IMR-90 (cell line): ENCODE data around the gene EHBP1L1. TPM values are rescaled to one million over a fixed set of nuclear protein-coding genes. Genes with fewer than 3 reads are reported as not detected.

ENCODE experiments used
- ATAC-seq: fragments of 200-7000 bp; cut with Tn5 transposase; 2 replicates; pipeline ENCODE4 v1.9.1; 2020; ENCODE audit warnings: low read depth, mild to moderate bottlenecking, moderate library complexity
- BruUV-seq: library from RNA; stranded (reverse); fragments of 400-500 nt; replicated peaks from 2 replicates; lab custom pipeline; 2021; lab: Mats Ljungman, UMichigan
- CTCF ChIA-PET: fragments of 300-600 bp; formaldehyde crosslinking; extraction: SDS; loops from one replicate; lab custom pipeline; 2021; ENCODE audit warnings: antibody characterized with exemption; lab: Yijun Ruan, JAX
- POLR2A ChIA-PET: fragments of 300-600 bp; sonication (Branson Sonifier 250); formaldehyde crosslinking; loops from one replicate; lab custom pipeline; 2022; ENCODE audit warnings: antibody characterized with exemption; ENCODE audit not compliant: unreplicated experiment; lab: Charles Lee
- DNase-seq: peaks from one replicate; pipeline ENCODE4 v3.0.0; 2013
- H2AFZ ChIP-seq: replicated peaks from 2 replicates; pipeline ENCODE3; 2013; ENCODE audit warnings: low read length, mild to moderate bottlenecking; ENCODE audit not compliant: poor library complexity
- H2AK5ac ChIP-seq: 2 replicates; pipeline ENCODE4 v1.6.1; 2013; ENCODE audit warnings: low read depth, low read length, inconsistent platforms
- H2AK9ac ChIP-seq: replicated peaks from 2 replicates; pipeline ENCODE3; 2013; ENCODE audit warnings: mild to moderate bottlenecking, low read depth, low read length, moderate library complexity; ENCODE audit not compliant: poor library complexity
- H2BK120ac ChIP-seq: 2 replicates; pipeline ENCODE4 v1.6.1; 2013; ENCODE audit warnings: low read depth, low read length, inconsistent platforms
- H2BK15ac ChIP-seq: 3 replicates; pipeline ENCODE4 v1.6.1; 2013; ENCODE audit warnings: low read depth, low read length, inconsistent platforms
- H2BK20ac ChIP-seq: 2 replicates; pipeline ENCODE4 v1.6.1; 2013; ENCODE audit warnings: low read depth, mild to moderate bottlenecking, inconsistent platforms, low read length, moderate library complexity
- H2BK5ac ChIP-seq: 2 replicates; pipeline ENCODE4 v1.6.1; 2013; ENCODE audit warnings: mild to moderate bottlenecking, low read depth, low read length, inconsistent platforms; ENCODE audit not compliant: poor library complexity, severe bottlenecking
- H3K14ac ChIP-seq: replicated peaks from 2 replicates; pipeline ENCODE4 v1.6.1; 2013; ENCODE audit warnings: low read depth, low read length, inconsistent platforms
- H3K18ac ChIP-seq: 2 replicates; pipeline ENCODE4 v1.6.1; 2013; ENCODE audit warnings: low read depth, low read length, control low read depth
- H3K23ac ChIP-seq: 2 replicates; pipeline ENCODE4 v1.6.1; 2013; ENCODE audit warnings: low read depth, low read length, inconsistent platforms
- H3K27ac ChIP-seq: 2 replicates; pipeline ENCODE4 v1.5.1; 2013; ENCODE audit warnings: mild to moderate bottlenecking, control low read depth, low read length; ENCODE audit not compliant: insufficient read depth
- H3K27me3 ChIP-seq: 2 replicates; pipeline ENCODE4 v1.6.1; 2013; ENCODE audit warnings: low read length; ENCODE audit not compliant: control insufficient read depth, insufficient read depth
- H3K36me3 ChIP-seq: 2 replicates; pipeline ENCODE4 v1.6.1; 2013; ENCODE audit warnings: low read length, mixed read lengths; ENCODE audit not compliant: control insufficient read depth, insufficient read depth
- H3K4ac ChIP-seq: 2 replicates; pipeline ENCODE4 v1.6.1; 2013; ENCODE audit warnings: low read depth, low read length, inconsistent platforms
- H3K4me1 ChIP-seq: 2 replicates; pipeline ENCODE4 v1.6.1; 2013; ENCODE audit warnings: low read length, mixed read lengths; ENCODE audit not compliant: control insufficient read depth, insufficient read depth
- H3K4me2 ChIP-seq: 2 replicates; pipeline ENCODE4 v1.6.1; 2013; ENCODE audit warnings: low read depth, mild to moderate bottlenecking, control low read depth, low read length, moderate library complexity
- H3K4me3 ChIP-seq: 2 replicates; pipeline ENCODE4 v1.5.1; 2013; ENCODE audit warnings: low read depth, mild to moderate bottlenecking, control low read depth, low read length, moderate library complexity; ENCODE audit not compliant: insufficient read depth
- H3K56ac ChIP-seq: 2 replicates; pipeline ENCODE4 v1.6.1; 2013; ENCODE audit warnings: low read length, inconsistent platforms; ENCODE audit not compliant: insufficient read depth; ENCODE audit errors: extremely low read depth
- H3K79me1 ChIP-seq, 2 experiments: 2 replicates each; pipeline ENCODE4 v1.6.1; 2013; ENCODE audit warnings: low read length in 2 of 2, inconsistent platforms in 1 of 2, low read depth in 1 of 2
- H3K9ac ChIP-seq: 2 replicates; pipeline ENCODE4 v1.6.1; 2013; ENCODE audit warnings: low read depth, low read length, control low read depth
- H3K9me1 ChIP-seq: 2 replicates; pipeline ENCODE4 v1.6.1; 2013; ENCODE audit warnings: low read length, inconsistent platforms; ENCODE audit not compliant: insufficient read depth
- H3K9me3 ChIP-seq: 2 replicates; pipeline ENCODE4 v1.6.1; 2013; ENCODE audit warnings: low read length; ENCODE audit not compliant: control insufficient read depth, insufficient read depth
- H4K20me1 ChIP-seq: 2 replicates; pipeline ENCODE4 v1.6.1; 2013; ENCODE audit warnings: low read length, inconsistent platforms; ENCODE audit not compliant: insufficient read depth
- H4K5ac ChIP-seq: 2 replicates; pipeline ENCODE4 v1.6.1; 2013; ENCODE audit warnings: mild to moderate bottlenecking, low read depth, low read length, control low read depth
- H4K8ac ChIP-seq, 2 experiments: 2 replicates each; pipeline ENCODE4 v1.6.1; 2013; ENCODE audit warnings: low read depth in 2 of 2, low read length in 2 of 2, control low read depth in 1 of 2, inconsistent platforms in 1 of 2
- H4K91ac ChIP-seq: 2 replicates; pipeline ENCODE4 v1.6.1; 2013; ENCODE audit warnings: low read depth, low read length, inconsistent platforms; ENCODE audit not compliant: insufficient read depth
- CEBPB ChIP-seq: IDR thresholded peaks from 2 replicates; pipeline ENCODE4 v1.6.1; 2012; ENCODE audit warnings: low read depth, low read length, improper control_type of control experiment
- CHD1 ChIP-seq: IDR thresholded peaks from 2 replicates; pipeline ENCODE4 v1.6.1; 2012; ENCODE audit warnings: low read depth, low read length, improper control_type of control experiment
- ELK1 ChIP-seq: fragments of 150-350 bp; IDR thresholded peaks from 2 replicates; pipeline ENCODE4 v1.6.1; 2016; ENCODE audit warnings: low read depth, mild to moderate bottlenecking, low read length, moderate library complexity, borderline replicate concordance
- FOS ChIP-seq: fragments of 150-350 bp; IDR thresholded peaks from 2 replicates; pipeline ENCODE4 v1.6.1; 2016; ENCODE audit warnings: low read depth, low read length
- MAFK ChIP-seq: IDR thresholded peaks from 2 replicates; pipeline ENCODE4 v1.6.1; 2012; ENCODE audit warnings: low read depth, low read length, improper control_type of control experiment
- MAZ ChIP-seq: IDR thresholded peaks from 2 replicates; pipeline ENCODE4 v1.6.1; 2012; ENCODE audit warnings: low read depth, mild to moderate bottlenecking, low read length, improper control_type of control experiment, moderate library complexity, borderline replicate concordance
- NFE2L2 ChIP-seq: fragments of 150-350 bp; IDR thresholded peaks from 2 replicates; pipeline ENCODE4 v1.6.1; 2016; ENCODE audit warnings: low read depth, mild to moderate bottlenecking, low read length
- RAD21 ChIP-seq: IDR thresholded peaks from 2 replicates; pipeline ENCODE4 v1.6.1; 2012; ENCODE audit warnings: low read length, improper control_type of control experiment
- RCOR1 ChIP-seq: IDR thresholded peaks from 2 replicates; pipeline ENCODE4 v1.6.1; 2012; ENCODE audit warnings: mild to moderate bottlenecking, low read length, improper control_type of control experiment; ENCODE audit not compliant: insufficient replicate concordance
- RFX5 ChIP-seq: IDR thresholded peaks from 2 replicates; pipeline ENCODE4 v1.8.0; 2012; ENCODE audit warnings: low read depth, mild to moderate bottlenecking, low read length, moderate library complexity
- SMC3 ChIP-seq: fragments of 150-350 bp; IDR thresholded peaks from 2 replicates; pipeline ENCODE4 v1.6.1; 2016; ENCODE audit warnings: low read depth, mild to moderate bottlenecking, antibody characterized with exemption, low read length, moderate library complexity
- USF2 ChIP-seq: fragments of 150-350 bp; IDR thresholded peaks from 2 replicates; pipeline ENCODE4 v1.6.1; 2017; ENCODE audit warnings: mild to moderate bottlenecking, antibody characterized with exemption, low read length, low read depth
- WGBS, 2 experiments: methylation state at CpG; one replicate each; pipeline versions ENCODE4 v1.1.5 to v1.1.7; 2013; ENCODE audit warnings: missing lambda C conversion rate in 2 of 2; ENCODE audit not compliant: insufficient read length in 1 of 2; ENCODE audit errors: extremely low coverage in 2 of 2; 5-methylcytosine and 5-hydroxymethylcytosine counted together
- dilution Hi-C: fragments of 300-500 bp; cut with HindIII; formaldehyde crosslinking; loops from one replicate; pipeline ENCODE4 v1.14.3; 2018; ENCODE audit warnings: low sequenced_read_pairs; ENCODE audit not compliant: unreplicated experiment
- in situ Hi-C: fragments of 300-500 bp; cut with MboI; formaldehyde crosslinking; loops from 3 replicates; pipeline ENCODE4 v1.14.3; 2019; ENCODE audit warnings: low sequenced_read_pairs, inconsistent platforms, mixed read lengths
- intact Hi-C: fragments of 100-400 bp; cut with micrococcal nuclease; formaldehyde crosslinking; loops from 2 replicates; pipeline ENCODE4 v1.10.0; 2022
- polyA plus RNA-seq, 3 experiments: library from polyadenylated mRNA; depleted of rRNA; stranded (reverse); fragments of >200 nt; gene quantifications; 2 replicates each; pipeline ENCODE4 v1.2.3, GENCODE V29; 2012; ENCODE audit warnings: low replicate concordance in 1 of 3
- total RNA-seq: library from RNA; depleted of rRNA; stranded (reverse); fragments of >200 nt; gene quantifications from 2 replicates; pipeline ENCODE4 v1.2.3, GENCODE V29; 2012
- TF ChIP-seq, protein P1 (sequence below): conservative IDR thresholded peaks from 2 replicates; pipeline ENCODE4 v1.5.1; 2012; ENCODE audit warnings: mild to moderate bottlenecking, low read depth, low read length, improper control_type of control experiment

EHBP1L1 gene
- total and polyA plus RNA-seq, 2 of the 4 experiments (the other 2 are of a cell fraction): 10.0 to 27.4 TPM

GRCh38 chr11:65591939-65592857 lies 16.3 kb downstream of the EHBP1L1 start:
- intact Hi-C loops (loop anchor here (2.0 kb wide), 1 partner anchor 15 kb away; the partner anchor contains the start of gene EHBP1L1), dilution Hi-C loops (no loop called here), in situ Hi-C loops (no loop called here)
- Histone ChIP-seq H2AFZ (peak overlapping the region; percentile 81), H4K91ac (no peak overlapping the region), H3K4me2 (no peak overlapping the region), H3K9ac (no peak overlapping the region), H3K4me1 (peaks cover 4% of the 10 kb centered on the region), H2BK120ac (no peak overlapping the region), H3K4me3 (no peak overlapping the region), H3K27me3 (no peaks in the 10 kb centered on the region), H3K36me3 (peaks cover 18% of the 10 kb centered on the region; the same call in 1 of the 2 replicates), H2AK9ac (peak overlapping the region; percentile 55), H3K27ac (no peak overlapping the region), H3K14ac (no peak overlapping the region), H3K9me1 (no peaks in the 10 kb centered on the region), H4K8ac (no peak overlapping the region), H3K79me1 (peaks cover 0 to 16% of the 10 kb centered on the region in 2 experiments; a peak in 1 of 4 replicates), H3K56ac (no peak overlapping the region), H2BK5ac (no peak overlapping the region), H4K5ac (no peak overlapping the region), H3K4ac (no peak overlapping the region), H2BK20ac (no peak overlapping the region), H3K9me3 (no peaks in the 10 kb centered on the region), H4K20me1 (peaks cover 5% of the 10 kb centered on the region), H2BK15ac (no peak overlapping the region), H3K18ac (no peak overlapping the region), H3K23ac (no peak overlapping the region), H2AK5ac (no peak overlapping the region)
- 49% methylated on average over 79 of the region's 106 CpGs; no CpG with 5 or more reads in 1 of the 2 experiments for WGBS, 2 experiments
- peak; percentile 44 for DNase-seq
- peak; percentile 18 for ATAC-seq
- ChIA-PET POLR2A (interaction anchor here (0.5 to 0.6 kb wide), 2 partner anchors 191 to 226 kb away, joined by 3 to 6 read pairs; no protein-coding TSS in a partner anchor), CTCF (interaction anchor here (0.6 kb wide), 1 partner anchor 62 kb away, joined by 3 read pairs; no protein-coding TSS in a partner anchor)
- TSS peak; percentile 81 for BruUV-seq
- no peak for TF ChIP-seq ELK1
- TF ChIP-seq FOS: no peak
- no peak for TF ChIP-seq CHD1
- TF ChIP-seq RFX5: no peak
- no peak for TF ChIP-seq MAZ
- no peak for TF ChIP-seq CEBPB
- no peak for TF ChIP-seq RCOR1
- TF ChIP-seq RAD21: no peak
- no peak for TF ChIP-seq SMC3
- TF ChIP-seq MAFK: no peak
- TF ChIP-seq, protein P1, sequence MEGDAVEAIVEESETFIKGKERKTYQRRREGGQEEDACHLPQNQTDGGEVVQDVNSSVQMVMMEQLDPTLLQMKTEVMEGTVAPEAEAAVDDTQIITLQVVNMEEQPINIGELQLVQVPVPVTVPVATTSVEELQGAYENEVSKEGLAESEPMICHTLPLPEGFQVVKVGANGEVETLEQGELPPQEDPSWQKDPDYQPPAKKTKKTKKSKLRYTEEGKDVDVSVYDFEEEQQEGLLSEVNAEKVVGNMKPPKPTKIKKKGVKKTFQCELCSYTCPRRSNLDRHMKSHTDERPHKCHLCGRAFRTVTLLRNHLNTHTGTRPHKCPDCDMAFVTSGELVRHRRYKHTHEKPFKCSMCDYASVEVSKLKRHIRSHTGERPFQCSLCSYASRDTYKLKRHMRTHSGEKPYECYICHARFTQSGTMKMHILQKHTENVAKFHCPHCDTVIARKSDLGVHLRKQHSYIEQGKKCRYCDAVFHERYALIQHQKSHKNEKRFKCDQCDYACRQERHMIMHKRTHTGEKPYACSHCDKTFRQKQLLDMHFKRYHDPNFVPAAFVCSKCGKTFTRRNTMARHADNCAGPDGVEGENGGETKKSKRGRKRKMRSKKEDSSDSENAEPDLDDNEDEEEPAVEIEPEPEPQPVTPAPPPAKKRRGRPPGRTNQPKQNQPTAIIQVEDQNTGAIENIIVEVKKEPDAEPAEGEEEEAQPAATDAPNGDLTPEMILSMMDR: no peak
- TF ChIP-seq NFE2L2: no peak
- TF ChIP-seq USF2: no peak
